ENCODE data around the gene TTC39A.
"Not testable (repeated sequence)": the region's sequence is repeated elsewhere in the genome, so short reads cannot be mapped to it uniquely, and the experiment has no call there.

The TTC39A gene

DNA sequence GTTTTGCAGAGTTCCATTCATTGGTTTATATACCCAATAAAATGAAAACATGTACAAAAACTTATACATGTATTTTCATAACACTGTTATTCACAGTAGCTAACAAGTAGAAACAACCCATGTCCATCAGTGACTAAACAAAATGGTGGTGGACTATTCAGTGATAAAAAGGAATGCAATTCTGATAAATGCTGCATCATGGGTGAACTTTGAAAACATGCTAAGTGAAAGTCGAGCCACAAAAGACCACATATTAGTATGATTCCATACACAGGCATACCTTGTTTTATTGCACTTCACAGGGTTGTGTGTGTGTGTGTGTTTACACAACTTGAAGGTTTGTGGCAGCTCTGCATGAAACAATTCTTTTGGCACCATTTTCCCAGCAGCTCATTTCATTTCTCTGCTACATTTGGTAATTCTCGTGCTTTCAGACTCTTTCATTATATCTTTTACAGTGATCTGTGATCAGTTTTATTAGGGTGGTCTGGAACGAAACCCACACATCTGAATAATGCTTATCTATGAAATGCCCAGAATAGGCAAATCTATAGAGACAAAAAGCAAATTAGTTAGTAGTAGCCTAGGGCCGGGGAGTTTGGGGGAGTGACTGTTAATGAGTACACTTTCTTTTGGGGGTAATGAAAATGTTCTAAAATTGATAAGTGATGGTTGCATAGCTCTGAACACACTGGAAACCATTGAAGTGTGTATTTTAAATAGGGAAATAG is 67.0 kb downstream of the TTC39A start:
- H3K27ac ChIP-seq, result no peak overlapping the region
- TF ChIP-seq, protein P1, sequence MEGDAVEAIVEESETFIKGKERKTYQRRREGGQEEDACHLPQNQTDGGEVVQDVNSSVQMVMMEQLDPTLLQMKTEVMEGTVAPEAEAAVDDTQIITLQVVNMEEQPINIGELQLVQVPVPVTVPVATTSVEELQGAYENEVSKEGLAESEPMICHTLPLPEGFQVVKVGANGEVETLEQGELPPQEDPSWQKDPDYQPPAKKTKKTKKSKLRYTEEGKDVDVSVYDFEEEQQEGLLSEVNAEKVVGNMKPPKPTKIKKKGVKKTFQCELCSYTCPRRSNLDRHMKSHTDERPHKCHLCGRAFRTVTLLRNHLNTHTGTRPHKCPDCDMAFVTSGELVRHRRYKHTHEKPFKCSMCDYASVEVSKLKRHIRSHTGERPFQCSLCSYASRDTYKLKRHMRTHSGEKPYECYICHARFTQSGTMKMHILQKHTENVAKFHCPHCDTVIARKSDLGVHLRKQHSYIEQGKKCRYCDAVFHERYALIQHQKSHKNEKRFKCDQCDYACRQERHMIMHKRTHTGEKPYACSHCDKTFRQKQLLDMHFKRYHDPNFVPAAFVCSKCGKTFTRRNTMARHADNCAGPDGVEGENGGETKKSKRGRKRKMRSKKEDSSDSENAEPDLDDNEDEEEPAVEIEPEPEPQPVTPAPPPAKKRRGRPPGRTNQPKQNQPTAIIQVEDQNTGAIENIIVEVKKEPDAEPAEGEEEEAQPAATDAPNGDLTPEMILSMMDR (conservative IDR thresholded peaks at IDR 0.05), result no peak

DNA sequence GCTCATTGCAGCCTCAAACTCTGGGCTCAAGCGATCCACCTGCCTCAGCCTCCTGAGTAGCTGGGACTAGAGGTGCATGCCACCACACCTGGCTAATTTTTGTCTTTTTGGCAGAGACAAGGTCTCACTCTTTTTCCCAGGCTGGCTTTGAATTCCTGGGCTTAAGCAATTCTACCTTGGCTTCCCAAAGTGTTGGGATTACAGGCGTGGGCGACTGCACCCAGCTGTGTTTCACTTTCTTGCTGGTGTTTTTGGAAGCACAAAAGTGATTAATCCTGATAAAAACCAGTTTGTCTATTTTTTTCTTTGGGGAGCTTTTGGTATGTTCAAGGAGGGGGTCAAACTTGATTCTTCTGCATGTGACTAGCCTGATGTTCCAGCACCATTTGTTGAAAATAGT is 75.0 kb downstream of the TTC39A start:
- H3K27ac ChIP-seq, result no peak overlapping the region
- TF ChIP-seq, protein P1 (conservative IDR thresholded peaks at IDR 0.05), result no peak

DNA sequence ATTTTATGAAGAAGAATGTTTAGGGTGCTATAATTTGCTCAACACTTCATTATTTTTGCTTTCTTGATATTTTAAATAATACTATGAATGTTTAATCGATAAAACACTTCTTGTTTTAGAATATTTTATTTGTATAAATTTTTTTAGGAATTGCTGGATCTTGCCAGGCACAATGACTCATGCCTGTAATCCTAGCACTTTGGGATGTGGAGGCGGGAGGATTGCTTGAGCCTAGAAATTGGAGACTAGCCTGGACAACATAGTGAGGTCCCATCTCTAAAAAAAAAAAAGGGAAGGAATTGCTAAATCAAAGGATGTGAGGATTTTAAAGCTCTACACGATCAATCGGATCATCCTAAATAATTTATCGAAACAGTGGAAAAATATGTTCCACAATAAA is 76.7 kb downstream of the TTC39A start:
- TF ChIP-seq, protein P1 (conservative IDR thresholded peaks at IDR 0.05), result no peak
- no peak overlapping the region for H3K27ac ChIP-seq

DNA sequence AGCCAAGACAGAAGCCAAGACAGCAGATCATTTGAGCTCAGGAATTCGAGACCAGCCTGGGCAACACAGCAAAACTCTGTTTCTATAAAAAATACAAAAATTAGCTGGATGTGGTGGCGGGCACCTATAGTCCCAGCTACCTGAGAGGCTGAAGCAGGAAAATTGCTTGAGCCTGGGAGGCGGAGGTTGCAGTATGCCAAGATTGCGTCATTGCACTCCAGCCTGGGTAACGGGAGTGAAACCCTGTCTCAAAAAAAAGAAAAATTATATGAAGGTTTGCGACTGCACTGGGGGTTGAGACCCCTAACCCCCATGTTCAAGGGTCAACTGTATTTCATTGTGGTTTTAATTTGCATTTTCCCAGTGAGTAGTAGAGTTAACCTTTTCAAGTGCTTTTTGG is 78.0 kb downstream of the TTC39A start:
- TF ChIP-seq, protein P1 (conservative IDR thresholded peaks at IDR 0.05), result no peak
- H3K27ac ChIP-seq, result no peak overlapping the region

DNA sequence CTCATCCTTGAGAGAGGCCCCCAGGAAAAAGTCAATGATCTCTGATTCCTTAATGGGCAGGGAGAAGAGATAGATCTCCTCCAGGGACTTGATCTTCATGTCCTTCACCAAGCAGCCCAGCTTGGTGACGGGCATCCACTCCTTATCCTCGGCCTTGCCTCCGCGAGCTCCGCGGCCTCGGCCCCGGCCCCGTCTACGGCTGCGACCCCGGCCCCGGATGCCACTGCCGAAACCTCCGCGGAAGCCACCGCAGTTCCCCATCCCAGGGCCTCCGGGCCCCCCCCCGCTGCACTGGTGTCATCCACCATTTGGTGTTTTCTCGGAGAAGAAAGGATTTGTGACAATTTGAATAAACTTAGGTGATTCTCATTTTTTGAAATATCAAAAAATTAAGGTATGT is 79.2 kb downstream of the TTC39A start:
- not testable (repeated sequence) for H3K27ac ChIP-seq

DNA sequence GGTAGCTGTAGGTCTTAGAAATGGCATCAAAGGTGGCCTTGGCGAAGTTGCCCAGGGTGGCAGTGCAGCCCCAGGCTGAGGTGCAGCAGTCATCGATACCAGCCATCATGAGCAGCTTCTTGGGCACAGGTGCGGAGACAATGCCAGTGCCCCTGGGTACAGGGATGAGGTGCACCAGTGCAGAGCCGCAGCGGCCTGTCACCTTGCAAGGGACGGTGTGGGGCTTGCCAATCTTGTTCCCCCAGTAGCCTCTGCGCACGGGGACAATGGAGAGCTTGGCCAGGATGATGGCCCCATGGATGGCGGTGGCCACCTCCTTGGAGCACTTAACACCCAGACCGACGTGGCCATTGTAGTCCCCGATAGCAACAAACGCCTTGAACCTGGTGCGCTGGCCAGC is 79.6 kb downstream of the TTC39A start:
- H3K27ac ChIP-seq, result not testable (repeated sequence)

DNA sequence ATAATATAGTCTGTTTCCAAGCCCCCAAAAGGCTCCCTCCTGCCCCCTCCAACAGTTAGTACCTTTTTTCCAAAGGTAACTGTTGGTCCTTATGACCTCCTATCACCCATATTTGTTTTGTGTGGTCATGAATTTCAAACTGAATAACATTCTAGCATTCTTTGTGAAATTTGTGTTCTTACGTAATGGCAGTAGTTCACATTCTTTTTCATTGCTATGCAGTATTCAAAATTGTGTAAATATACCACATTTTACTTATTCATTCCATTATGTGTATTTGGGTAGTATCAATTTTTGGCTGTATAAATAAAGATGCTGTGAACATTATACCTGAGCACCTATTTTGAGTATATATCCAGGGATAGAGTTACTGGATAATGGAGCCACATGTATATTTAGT is 80.9 kb downstream of the TTC39A start:
- TF ChIP-seq, protein P1 (conservative IDR thresholded peaks at IDR 0.05), result no peak
- no peak overlapping the region for H3K27ac ChIP-seq

DNA sequence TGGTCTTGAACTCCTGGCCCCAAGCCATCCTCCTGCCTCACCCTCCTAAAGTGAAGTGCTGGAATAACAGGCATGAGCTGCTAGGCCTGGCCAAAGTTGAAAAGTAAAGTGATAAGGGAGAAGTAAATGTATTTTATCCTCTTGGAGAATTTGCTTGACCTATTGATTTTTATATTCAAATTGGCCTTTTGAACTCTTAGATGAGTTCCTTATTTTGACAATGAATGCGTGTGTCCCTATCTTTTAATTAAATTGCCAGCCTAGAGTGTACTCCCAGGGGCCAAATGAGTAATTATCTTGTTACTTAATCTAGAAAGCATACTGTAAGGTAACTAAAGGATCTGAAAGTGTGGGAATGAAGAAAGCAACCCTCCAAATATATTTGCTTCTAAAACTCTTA is 82.9 kb downstream of the TTC39A start:
- H3K27ac ChIP-seq, result no peak overlapping the region
- TF ChIP-seq, protein P1 (conservative IDR thresholded peaks at IDR 0.05), result no peak

DNA sequence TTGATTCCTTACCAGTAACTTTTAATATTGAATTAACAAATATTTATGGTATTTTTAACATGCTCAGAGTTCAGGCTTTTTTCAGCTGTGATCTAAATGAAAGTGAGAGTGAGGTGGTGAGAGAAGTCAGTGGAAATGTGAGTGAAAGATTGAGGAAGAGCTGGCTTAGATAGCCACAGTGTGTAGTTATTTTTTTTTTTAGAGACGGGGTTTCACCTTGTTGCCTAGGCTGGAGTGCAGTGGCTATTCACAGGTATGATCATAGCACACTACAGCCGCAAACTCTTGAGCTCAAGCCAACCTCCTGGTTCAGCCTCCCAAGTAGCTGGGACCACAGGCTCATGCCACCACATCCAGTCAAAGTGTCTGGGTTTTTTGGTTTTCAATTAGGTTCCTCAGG is 83.3 kb downstream of the TTC39A start:
- TF ChIP-seq, protein P1 (conservative IDR thresholded peaks at IDR 0.05), result no peak
- H3K27ac ChIP-seq, result no peak overlapping the region

All from VCaP (cell line).